SU-DHL-6 (cell line): ENCODE results near the gene ADD1.

Source experiments
- H2AFZ ChIP-seq: fragments of 200-600 bp; sonication (generic); 2 replicates; pipeline ENCODE4 v1.6.1; 2014; ENCODE audit warnings: low read depth, mild to moderate bottlenecking, moderate library complexity, mixed read lengths, antibody characterized with exemption, low read length; ENCODE audit not compliant: severe bottlenecking
- H3F3A ChIP-seq: fragments of 200-600 bp; shearing (Covaris generic); 2 replicates; pipeline ENCODE4 v1.6.0; 2016; ENCODE audit warnings: antibody characterized with exemption, mild to moderate bottlenecking; ENCODE audit not compliant: insufficient read depth
- H3K27ac ChIP-seq: fragments of 200-600 bp; sonication (generic); 2 replicates; pipeline ENCODE4 v1.5.1; 2016; ENCODE audit warnings: low read depth, mild to moderate bottlenecking, low read length, moderate library complexity, mixed read lengths
- H3K27me3 ChIP-seq: fragments of 200-600 bp; sonication (generic), shearing (Covaris generic); 2 replicates; pipeline ENCODE4 v1.6.0; 2014; ENCODE audit warnings: mild to moderate bottlenecking, low read length
- H3K36me3 ChIP-seq: fragments of 200-600 bp; sonication (generic); 2 replicates; pipeline ENCODE4 v1.6.1; 2014; ENCODE audit warnings: mild to moderate bottlenecking, low read length, mixed read lengths
- H3K4me2 ChIP-seq: fragments of 300-600, 200-600 bp; shearing (Covaris generic), sonication (generic); 2 replicates; pipeline ENCODE4 v1.6.0; 2014; ENCODE audit warnings: low read length, low read depth, mild to moderate bottlenecking; ENCODE audit not compliant: poor library complexity, severe bottlenecking
- H3K4me3 ChIP-seq: fragments of 200-600 bp; sonication (generic); 2 replicates; pipeline ENCODE4 v1.5.1; 2014; ENCODE audit warnings: antibody characterized with exemption, low read length, mild to moderate bottlenecking, mixed read lengths; ENCODE audit not compliant: insufficient read depth, poor library complexity, severe bottlenecking
- H3K79me2 ChIP-seq: fragments of 200-600 bp; sonication (generic); 2 replicates; pipeline ENCODE4 v1.6.1; 2014; ENCODE audit warnings: mild to moderate bottlenecking, low read length, moderate library complexity; ENCODE audit not compliant: insufficient read depth
- H3K9ac ChIP-seq: fragments of 200-600 bp; sonication (generic); 2 replicates; pipeline ENCODE4 v1.7.0; 2014; ENCODE audit warnings: mild to moderate bottlenecking, low read length
- H3K9me2 ChIP-seq: fragments of 200-600 bp; sonication (generic); replicated peaks from 2 replicates; pipeline ENCODE4 v1.6.1; 2014; ENCODE audit warnings: low read length; ENCODE audit not compliant: insufficient read depth
- H3K9me3 ChIP-seq: fragments of 200-600 bp; sonication (generic); 2 replicates; pipeline ENCODE4 v1.6.1; 2014; ENCODE audit warnings: low read length, mixed read lengths; ENCODE audit not compliant: insufficient read depth
- H4K20me1 ChIP-seq: fragments of 200-600 bp; sonication (generic); 2 replicates; pipeline ENCODE4 v1.6.1; 2014; ENCODE audit warnings: low read depth, mild to moderate bottlenecking, antibody characterized with exemption, low read length, moderate library complexity, mixed read lengths
- CTCF ChIP-seq: fragments of 200-600 bp; sonication (generic); IDR thresholded peaks from one replicate; pipeline ENCODE4 v1.5.1; 2017; ENCODE audit warnings: antibody characterized with exemption, mild to moderate bottlenecking, low read length, moderate library complexity; ENCODE audit not compliant: insufficient read depth, poor library complexity, severe bottlenecking
- EZH2phosphoT487 ChIP-seq: fragments of 200-600 bp; sonication (generic), shearing (Covaris generic); conservative IDR thresholded peaks from 2 replicates; pipeline ENCODE4 v1.6.1; 2018; ENCODE audit warnings: mild to moderate bottlenecking, antibody characterized with exemption, low read length, moderate library complexity, mixed read lengths

ADD1 gene

GRCh38 chr4:2873329-2873728 lies 29.7 kb downstream of the ADD1 start:
- Histone ChIP-seq H3K36me3 (no peaks in the 10 kb centered on the region), H2AFZ (no peak overlapping the region), H3K27ac (no peak overlapping the region), H3K4me2 (no peak overlapping the region), H3K4me3 (no peak overlapping the region), H4K20me1 (no peaks in the 10 kb centered on the region), H3K9me2 (no peaks in the 10 kb centered on the region), H3K27me3 (no peaks in the 10 kb centered on the region), H3K9me3 (no peaks in the 10 kb centered on the region), H3K79me2 (no peaks in the 10 kb centered on the region), H3F3A (no peaks in the 10 kb centered on the region), H3K9ac (no peak overlapping the region)
- TF ChIP-seq EZH2phosphoT487 = no peak
- TF ChIP-seq CTCF = no peak

GRCh38 chr4:2874861-2875260 lies 31.2 kb downstream of the ADD1 start:
- H3K27me3 ChIP-seq = no peaks in the 10 kb centered on the region
- no peak overlapping the region for H3K27ac ChIP-seq
- no peak overlapping the region for H3K9ac ChIP-seq
- no peak overlapping the region for H3K4me2 ChIP-seq
- no peaks in the 10 kb centered on the region for H3K9me3 ChIP-seq
- H2AFZ ChIP-seq = no peak overlapping the region
- H3K79me2 ChIP-seq = no peaks in the 10 kb centered on the region
- no peaks in the 10 kb centered on the region for H4K20me1 ChIP-seq
- H3K36me3 ChIP-seq = no peaks in the 10 kb centered on the region
- no peaks in the 10 kb centered on the region for H3F3A ChIP-seq
- TF ChIP-seq EZH2phosphoT487 (no peak), CTCF (no peak)
- H3K4me3 ChIP-seq = no peak overlapping the region
- H3K9me2 ChIP-seq = no peaks in the 10 kb centered on the region

- no peak overlapping the region for H3K4me3 ChIP-seq
- H2AFZ ChIP-seq = no peak overlapping the region
- H4K20me1 ChIP-seq = no peaks in the 10 kb centered on the region
- H3K27ac ChIP-seq = no peak overlapping the region
- H3K36me3 ChIP-seq = no peaks in the 10 kb centered on the region
- no peaks in the 10 kb centered on the region for H3K27me3 ChIP-seq
- no peaks in the 10 kb centered on the region for H3K9me2 ChIP-seq
- no peaks in the 10 kb centered on the region for H3K9me3 ChIP-seq
- no peaks in the 10 kb centered on the region for H3F3A ChIP-seq
- H3K4me2 ChIP-seq = no peak overlapping the region
- no peak for TF ChIP-seq CTCF
- TF ChIP-seq EZH2phosphoT487 = no peak
- H3K9ac ChIP-seq = no peak overlapping the region
- no peaks in the 10 kb centered on the region for H3K79me2 ChIP-seq
Observed at GRCh38 chr4:2875556-2875955, 31.9 kb downstream of the ADD1 start.

DNA sequence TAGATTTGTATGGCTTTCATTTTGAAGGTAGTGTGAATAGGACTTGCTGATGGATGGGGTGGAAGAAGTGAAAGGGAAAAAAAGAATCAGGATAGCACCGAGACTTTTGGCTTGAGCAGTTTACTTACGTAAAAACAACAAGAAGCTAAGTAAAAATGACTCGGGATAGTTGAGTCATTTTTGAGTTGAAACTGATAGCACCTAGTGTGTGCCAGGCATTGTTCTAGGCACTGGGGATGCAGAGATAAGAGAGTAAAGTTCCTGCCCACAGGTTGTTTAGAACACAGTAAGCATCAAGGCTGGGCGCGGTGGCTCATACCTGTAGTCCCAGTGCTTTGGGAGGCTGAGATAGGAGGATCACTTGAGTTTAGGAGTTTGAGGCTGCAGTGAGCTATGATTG lies 34.7 kb downstream of the ADD1 start:
- H4K20me1 ChIP-seq = no peaks in the 10 kb centered on the region
- no peaks in the 10 kb centered on the region for H3K36me3 ChIP-seq

More for the DNA sequence above, 34.7 kb downstream of the ADD1 start:
- TF ChIP-seq CTCF = no peak
- no peak for TF ChIP-seq EZH2phosphoT487
- Histone ChIP-seq H3F3A (no peaks in the 10 kb centered on the region), H3K9me3 (no peaks in the 10 kb centered on the region), H3K27me3 (no peaks in the 10 kb centered on the region), H3K79me2 (no peaks in the 10 kb centered on the region), H3K9me2 (no peaks in the 10 kb centered on the region), H3K9ac (no peak overlapping the region), H3K27ac (no peak overlapping the region), H3K4me2 (no peak overlapping the region), H3K4me3 (no peak overlapping the region), H2AFZ (no peak overlapping the region)
